Astrocyte (in vitro differentiated cells and primary cell): ENCODE data around the gene ING4.

ENCODE experiments used
- CTCF ChIP-seq: IDR thresholded peaks from 2 replicates; pipeline ENCODE4 v1.5.1; 2011; ENCODE audit warnings: low read depth, mild to moderate bottlenecking, inconsistent platforms, low read length, moderate library complexity; ENCODE audit not compliant: insufficient read depth
- EZH2 ChIP-seq: IDR thresholded peaks from 2 replicates; pipeline ENCODE4 v1.6.1; 2012; ENCODE audit warnings: mild to moderate bottlenecking, low read length, inconsistent platforms; ENCODE audit not compliant: insufficient read depth

GRCh38 chr12:6694701-6695100, 31.8 kb upstream of the ING4 start:
- TF ChIP-seq CTCF (no peak), EZH2 (no peak)
